ENCODE measurements around the gene AKAP17A. TPM values are rescaled to one million over a fixed set of nuclear protein-coding genes. Genes with fewer than 3 reads are reported as not detected.
"Not testable (repeated sequence)": the region's sequence is repeated elsewhere in the genome, so short reads cannot be mapped to it uniquely, and the experiment has no call there.

Gene AKAP17A
- total RNA-seq, 2 donors from 2014 or later, result 37.3 to 39.0 TPM

- intact Hi-C loops (cut with DNase I, micrococcal nuclease), result loop anchor here in 1 of 2 donors (10.0 kb wide), 1 partner anchor 144 kb away; the partner anchor contains the start of gene ASMTL
- ATAC-seq, result no peak
- no peak for DNase-seq
Observed at GRCh38 chrX:1598876-1599790, 7.7 kb downstream of the AKAP17A start.

- DNase-seq (no peak), ATAC-seq (no peak)
- intact Hi-C loops (cut with DNase I, micrococcal nuclease), result loop anchor here in 1 of 2 donors (10.0 kb wide), 1 partner anchor 145 kb away; the partner anchor contains the start of gene ASMTL
Observed at GRCh38 chrX:1599791-1600405, 8.5 kb downstream of the AKAP17A start.

- ATAC-seq, result no peak
- intact Hi-C loops (cut with DNase I, micrococcal nuclease), result no loop called here
- no peak for DNase-seq
Observed at GRCh38 chrX:1600406-1601050, 9.1 kb downstream of the AKAP17A start.

- DNase-seq, result no peak
- ATAC-seq, result no peak
- intact Hi-C loops (cut with DNase I, micrococcal nuclease), result no loop called here
Observed at GRCh38 chrX:1601051-1601767, 9.8 kb downstream of the AKAP17A start.

GRCh38 chrX:1601768-1602085, 10.3 kb downstream of the AKAP17A start:
- no peak for DNase-seq
- ATAC-seq, result no peak
- intact Hi-C loops (cut with DNase I, micrococcal nuclease), result no loop called here

GRCh38 chrX:1602299-1602698, 10.9 kb downstream of the AKAP17A start:
- intact Hi-C loops (cut with DNase I, micrococcal nuclease), result no loop called here
- ATAC-seq (no peak), DNase-seq (no peak)

GRCh38 chrX:1606496-1606895, 15.1 kb downstream of the AKAP17A start:
- intact Hi-C loops (cut with DNase I, micrococcal nuclease), result no loop called here
- DNase-seq (no peak), ATAC-seq (no peak)

GRCh38 chrX:1609311-1609710, 17.9 kb downstream of the AKAP17A start:
- DNase-seq (no peak), ATAC-seq (no peak)
- intact Hi-C loops (cut with DNase I, micrococcal nuclease), result no loop called here

GRCh38 chrX:1609762-1610161, 18.4 kb downstream of the AKAP17A start:
- DNase-seq (no peak), ATAC-seq (no peak)
- intact Hi-C loops (cut with DNase I, micrococcal nuclease), result no loop called here

- intact Hi-C loops (cut with DNase I, micrococcal nuclease), result no loop called here
- ATAC-seq, result no peak
- DNase-seq, result no peak
Observed at GRCh38 chrX:1610166-1610565, 18.8 kb downstream of the AKAP17A start.

GRCh38 chrX:1610736-1611135, 19.3 kb downstream of the AKAP17A start:
- ATAC-seq (no peak), DNase-seq (no peak)
- intact Hi-C loops (cut with DNase I, micrococcal nuclease), result no loop called here

- DNase-seq (no peak), ATAC-seq (no peak)
- intact Hi-C loops (cut with DNase I, micrococcal nuclease), result no loop called here
Observed at GRCh38 chrX:1612641-1613286, 21.4 kb downstream of the AKAP17A start.

GRCh38 chrX:1614927-1615326, 23.5 kb downstream of the AKAP17A start, which contains the start of gene ASMT:
Gene ASMT, plus strand, starts transcription at chrX:1615059. Its CDS starts 141 bp downstream, at chrX:1615200.
- DNase-seq, result no peak
- no peak for ATAC-seq
- intact Hi-C loops (cut with DNase I, micrococcal nuclease), result no loop called here

- ATAC-seq (no peak), DNase-seq (no peak)
- intact Hi-C loops (cut with DNase I, micrococcal nuclease), result no loop called here
Observed at GRCh38 chrX:1618689-1619088, 27.3 kb downstream of the AKAP17A start.

- DNase-seq, result no peak
- no peak for ATAC-seq
- intact Hi-C loops (cut with DNase I, micrococcal nuclease), result no loop called here
Observed at GRCh38 chrX:1623691-1624090, 32.3 kb downstream of the AKAP17A start.

- DNase-seq; intact Hi-C loops (cut with DNase I, micrococcal nuclease); ATAC-seq: not testable (repeated sequence)
Observed at GRCh38 chrX:1624158-1624860, 32.9 kb downstream of the AKAP17A start.

GRCh38 chrX:1624861-1625215, 33.4 kb downstream of the AKAP17A start:
- intact Hi-C loops (cut with DNase I, micrococcal nuclease); DNase-seq; ATAC-seq: not testable (repeated sequence)

GRCh38 chrX:1629244-1629643, 37.8 kb downstream of the AKAP17A start:
- DNase-seq (no peak), ATAC-seq (no peak)
- intact Hi-C loops (cut with DNase I, micrococcal nuclease), result no loop called here

All from left colon (tissue), 2 donors.